ENCODE measurements around the gene ZNF398. TPM values are rescaled to one million over a fixed set of nuclear protein-coding genes. Genes with fewer than 3 reads are reported as not detected.
A peak's percentile ranks its signal among the peaks of the same experiment; 100 is the strongest.

Gene ZNF398
- total and polyA plus RNA-seq, 9 of the 15 experiments (the other 6 are each of a cell fraction or from before 2014, with no cell fraction given): 4.0 to 18.6 (median 10.4) TPM

DNA sequence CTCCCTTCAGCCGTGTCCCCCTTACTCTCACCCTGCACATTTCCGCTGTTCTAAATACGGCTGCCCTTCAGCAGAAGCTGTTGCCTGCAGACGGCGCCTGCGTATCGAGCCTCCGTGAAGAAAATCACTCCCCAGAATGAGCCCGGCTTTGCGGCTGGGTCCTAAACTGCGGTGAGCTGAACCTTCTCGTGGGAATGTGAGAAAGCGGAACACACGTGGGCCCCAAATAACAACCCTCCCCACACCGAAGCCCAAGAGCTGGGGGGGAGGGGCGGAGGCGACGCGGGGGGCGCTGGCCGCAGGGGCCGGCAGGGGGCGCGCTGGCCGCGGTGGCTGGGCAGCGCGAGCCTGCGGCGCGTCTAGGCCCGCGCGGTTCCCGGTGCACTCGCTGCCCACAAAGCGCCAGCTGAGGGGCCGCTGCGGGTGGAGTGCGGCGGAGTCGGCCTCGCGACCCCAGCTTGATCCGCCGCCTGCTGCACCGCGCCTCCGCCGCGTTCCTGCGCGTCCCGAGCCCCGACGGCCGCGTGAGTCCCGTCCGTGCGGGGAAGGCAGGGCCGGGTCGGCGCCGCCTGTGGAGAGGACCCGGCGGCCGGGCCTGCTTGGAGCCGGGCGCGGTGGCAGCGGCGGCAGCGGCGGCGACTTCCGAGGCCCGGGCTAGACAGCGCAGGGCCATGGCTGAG is at the start of gene ZNF398 (continued):
- TF ChIP-seq, protein P1, sequence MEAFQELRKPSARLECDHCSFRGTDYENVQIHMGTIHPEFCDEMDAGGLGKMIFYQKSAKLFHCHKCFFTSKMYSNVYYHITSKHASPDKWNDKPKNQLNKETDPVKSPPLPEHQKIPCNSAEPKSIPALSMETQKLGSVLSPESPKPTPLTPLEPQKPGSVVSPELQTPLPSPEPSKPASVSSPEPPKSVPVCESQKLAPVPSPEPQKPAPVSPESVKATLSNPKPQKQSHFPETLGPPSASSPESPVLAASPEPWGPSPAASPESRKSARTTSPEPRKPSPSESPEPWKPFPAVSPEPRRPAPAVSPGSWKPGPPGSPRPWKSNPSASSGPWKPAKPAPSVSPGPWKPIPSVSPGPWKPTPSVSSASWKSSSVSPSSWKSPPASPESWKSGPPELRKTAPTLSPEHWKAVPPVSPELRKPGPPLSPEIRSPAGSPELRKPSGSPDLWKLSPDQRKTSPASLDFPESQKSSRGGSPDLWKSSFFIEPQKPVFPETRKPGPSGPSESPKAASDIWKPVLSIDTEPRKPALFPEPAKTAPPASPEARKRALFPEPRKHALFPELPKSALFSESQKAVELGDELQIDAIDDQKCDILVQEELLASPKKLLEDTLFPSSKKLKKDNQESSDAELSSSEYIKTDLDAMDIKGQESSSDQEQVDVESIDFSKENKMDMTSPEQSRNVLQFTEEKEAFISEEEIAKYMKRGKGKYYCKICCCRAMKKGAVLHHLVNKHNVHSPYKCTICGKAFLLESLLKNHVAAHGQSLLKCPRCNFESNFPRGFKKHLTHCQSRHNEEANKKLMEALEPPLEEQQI (IDR thresholded peaks at IDR 0.05): peak; percentile 86
- TF ChIP-seq C11orf30 (IDR thresholded peaks at IDR 0.05; ENCODE audit: low read depth): no peak; the same call in 1 of the 2 replicates
- TF ChIP-seq MYBL2 (IDR thresholded peaks at IDR 0.05; ENCODE audit: low read depth): no peak
- TF ChIP-seq MYBL2 (CRISPR knock-in tag; IDR thresholded peaks at IDR 0.05; ENCODE audit: borderline replicate concordance): no peak
- 0 out of 2 replicates have a peak, but pooled peaks have one; percentile 18 for TF ChIP-seq SMARCA5 (IDR thresholded peaks at IDR 0.05)
- no peak for TF ChIP-seq ZNF785 (CRISPR knock-in tag; IDR thresholded peaks at IDR 0.05)
- TF ChIP-seq, protein P2, sequence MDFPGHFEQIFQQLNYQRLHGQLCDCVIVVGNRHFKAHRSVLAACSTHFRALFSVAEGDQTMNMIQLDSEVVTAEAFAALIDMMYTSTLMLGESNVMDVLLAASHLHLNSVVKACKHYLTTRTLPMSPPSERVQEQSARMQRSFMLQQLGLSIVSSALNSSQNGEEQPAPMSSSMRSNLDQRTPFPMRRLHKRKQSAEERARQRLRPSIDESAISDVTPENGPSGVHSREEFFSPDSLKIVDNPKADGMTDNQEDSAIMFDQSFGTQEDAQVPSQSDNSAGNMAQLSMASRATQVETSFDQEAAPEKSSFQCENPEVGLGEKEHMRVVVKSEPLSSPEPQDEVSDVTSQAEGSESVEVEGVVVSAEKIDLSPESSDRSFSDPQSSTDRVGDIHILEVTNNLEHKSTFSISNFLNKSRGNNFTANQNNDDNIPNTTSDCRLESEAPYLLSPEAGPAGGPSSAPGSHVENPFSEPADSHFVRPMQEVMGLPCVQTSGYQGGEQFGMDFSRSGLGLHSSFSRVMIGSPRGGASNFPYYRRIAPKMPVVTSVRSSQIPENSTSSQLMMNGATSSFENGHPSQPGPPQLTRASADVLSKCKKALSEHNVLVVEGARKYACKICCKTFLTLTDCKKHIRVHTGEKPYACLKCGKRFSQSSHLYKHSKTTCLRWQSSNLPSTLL (IDR thresholded peaks at IDR 0.05): no peak
- peak; percentile 73; the same call in 1 of the 2 replicates for TF ChIP-seq ARID4B (CRISPR knock-in tag; IDR thresholded peaks at IDR 0.05)
- 0 out of 2 replicates have a peak, but pooled peaks have one; percentile 71 for TF ChIP-seq MIER1 (IDR thresholded peaks at IDR 0.05; ENCODE audit: low read depth)
- no peak for TF ChIP-seq CLOCK (CRISPR knock-in tag; IDR thresholded peaks at IDR 0.05; ENCODE audit: borderline replicate concordance)
- TF ChIP-seq CHD1 (IDR thresholded peaks at IDR 0.05; ENCODE audit: low read length): no peak
- TF ChIP-seq CSDE1 (IDR thresholded peaks at IDR 0.05): peak in 1 of 2 experiments; percentile 20; a peak in 1 of 4 replicates
- no peak for TF ChIP-seq ZNF280B (CRISPR knock-in tag; IDR thresholded peaks at IDR 0.05)
- TF ChIP-seq STAT5A (IDR thresholded peaks at IDR 0.05; ENCODE audit: borderline replicate concordance, low read length): peak; percentile 29; the same call in 1 of the 2 replicates

All from K562 (cell line).